ENCODE results near the gene HIVEP2.

The HIVEP2 gene

GRCh38 chr6:142705054-142705453 lies 239.9 kb downstream of the HIVEP2 start:
- Histone ChIP-seq H3K4me1 (ENCODE audit: control insufficient read depth in 1 of 2, insufficient read depth in 2 of 2, low read length in 2 of 2) (peaks cover 4 to 17% of the 10 kb centered on the region in 2 donors), H3K27ac (ENCODE audit: low read depth, low read length) (no peak overlapping the region), H3K27me3 (ENCODE audit: control insufficient read depth in 1 of 2, insufficient read depth in 2 of 2, low read length in 2 of 2) (no peaks in the 10 kb centered on the region), H3K9ac (ENCODE audit: low read depth in 1 of 2, low read length in 2 of 2) (no peak overlapping the region), H3K36me3 (ENCODE audit: control insufficient read depth in 1 of 2, insufficient read depth in 2 of 2, low read length in 2 of 2) (no peaks in the 10 kb centered on the region), H3K4me3 (ENCODE audit: low read depth in 1 of 2, low read length in 2 of 2) (no peak overlapping the region), H3K9me3 (ENCODE audit: control insufficient read depth in 1 of 2, low read length in 2 of 2) (no peaks in the 10 kb centered on the region)

GRCh38 chr6:142702501-142703460 lies 242.2 kb downstream of the HIVEP2 start:
- Histone ChIP-seq H3K36me3 (ENCODE audit: control insufficient read depth in 1 of 2, insufficient read depth in 2 of 2, low read length in 2 of 2) (no peaks in the 10 kb centered on the region), H3K4me1 (ENCODE audit: control insufficient read depth in 1 of 2, insufficient read depth in 2 of 2, low read length in 2 of 2) (peaks cover 4 to 17% of the 10 kb centered on the region in 2 donors), H3K9me3 (ENCODE audit: control insufficient read depth in 1 of 2, low read length in 2 of 2) (no peaks in the 10 kb centered on the region), H3K9ac (ENCODE audit: low read depth in 1 of 2, low read length in 2 of 2) (no peak overlapping the region), H3K27me3 (ENCODE audit: control insufficient read depth in 1 of 2, insufficient read depth in 2 of 2, low read length in 2 of 2) (no peaks in the 10 kb centered on the region), H3K4me3 (ENCODE audit: low read depth in 1 of 2, low read length in 2 of 2) (no peak overlapping the region), H3K27ac (ENCODE audit: low read depth, low read length) (no peak overlapping the region)

Data from duodenal mucosa (tissue), 2 donors.